Stimulated activated CD8-positive, alpha-beta memory T cell treated with anti-CD3 and anti-CD28 coated beads, Interleukin-2, amount 100 ng/mL, for 48 hours (primary cell): Measurements from ENCODE around the gene ENOX2.

Experiments used
- DNase-seq, 2 donors: peaks; one replicate each; pipeline ENCODE4 v3.0.0-alpha.2; 2020; ENCODE audit warnings: low read depth in 2 of 2

Gene ENOX2

DNA sequence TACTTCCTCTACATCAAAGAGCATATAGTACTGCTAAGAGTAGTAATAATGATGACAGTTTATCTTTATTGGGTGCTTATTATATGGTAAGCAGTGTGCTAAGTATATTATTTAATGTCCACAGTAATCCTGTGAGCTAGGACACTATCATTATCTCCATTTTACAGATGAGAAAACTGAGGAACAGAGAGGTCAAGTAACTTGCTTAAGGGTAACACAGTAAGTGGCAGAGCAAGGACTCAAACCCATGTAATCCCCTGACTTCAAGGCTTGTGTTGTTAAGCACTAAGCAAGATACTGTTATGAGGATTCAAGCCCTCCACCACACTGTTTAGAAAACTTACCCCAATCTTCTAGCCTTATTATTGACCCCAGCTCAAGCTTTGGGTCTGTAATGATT is 202.4 kb downstream of the ENOX2 start:
- DNase-seq: no peak

DNA sequence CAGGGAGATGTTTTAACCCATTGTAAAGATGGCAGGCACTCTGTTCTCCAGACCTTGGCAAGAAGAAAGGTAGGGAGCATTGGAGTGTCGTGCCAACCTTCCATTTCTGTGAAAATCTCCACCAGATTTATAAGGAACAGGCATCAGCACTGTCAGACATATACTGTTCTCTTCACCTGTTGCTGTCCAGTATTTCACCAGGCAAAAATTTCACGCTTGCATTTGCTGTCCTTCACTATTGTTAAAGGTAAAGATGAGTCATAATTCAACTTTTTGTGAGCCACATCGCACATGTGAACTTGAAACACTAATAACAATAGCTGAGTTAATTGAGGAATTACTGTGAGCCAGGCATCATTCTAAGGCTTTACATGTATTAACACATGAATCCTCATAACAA is 203.4 kb downstream of the ENOX2 start:
- no peak for DNase-seq

DNA sequence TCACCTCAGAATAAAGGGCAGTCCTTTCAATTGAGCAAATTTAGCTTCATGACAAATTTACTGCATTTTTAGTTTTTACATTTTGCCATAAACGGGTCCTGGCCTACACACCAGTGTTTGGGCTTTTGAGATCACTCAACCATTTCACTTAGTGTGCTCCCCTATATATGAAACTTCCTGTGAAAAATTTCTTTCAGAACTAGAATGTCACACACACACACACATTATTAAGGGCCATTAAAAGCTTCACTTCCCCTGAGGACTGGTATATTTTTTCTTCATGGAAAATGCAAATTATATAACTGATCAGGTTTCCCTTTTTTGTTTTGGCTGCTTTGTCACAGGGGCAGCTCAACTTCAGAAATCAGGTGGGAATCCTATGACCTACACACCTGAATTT is 206.5 kb downstream of the ENOX2 start:
- DNase-seq: no peak

DNA sequence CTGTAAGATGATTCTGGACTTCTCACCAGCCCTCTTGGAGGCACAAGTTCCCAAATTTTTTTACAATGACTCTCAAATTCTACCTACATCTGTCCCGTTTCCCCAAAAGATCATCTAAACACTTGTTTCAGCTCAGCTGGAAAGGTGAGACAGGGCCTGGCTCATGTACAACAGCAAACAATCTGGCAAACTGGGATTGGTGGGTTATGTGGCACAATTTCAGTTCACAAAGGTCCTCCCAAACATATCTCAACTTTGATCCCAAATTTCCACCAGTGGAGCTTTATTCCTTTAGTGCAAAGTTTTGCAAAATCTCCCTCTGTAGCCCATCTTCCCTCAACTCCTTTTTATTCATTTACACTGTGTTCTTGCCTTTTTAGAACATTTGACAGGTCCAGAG is 207.1 kb downstream of the ENOX2 start:
- DNase-seq: no peak

DNA sequence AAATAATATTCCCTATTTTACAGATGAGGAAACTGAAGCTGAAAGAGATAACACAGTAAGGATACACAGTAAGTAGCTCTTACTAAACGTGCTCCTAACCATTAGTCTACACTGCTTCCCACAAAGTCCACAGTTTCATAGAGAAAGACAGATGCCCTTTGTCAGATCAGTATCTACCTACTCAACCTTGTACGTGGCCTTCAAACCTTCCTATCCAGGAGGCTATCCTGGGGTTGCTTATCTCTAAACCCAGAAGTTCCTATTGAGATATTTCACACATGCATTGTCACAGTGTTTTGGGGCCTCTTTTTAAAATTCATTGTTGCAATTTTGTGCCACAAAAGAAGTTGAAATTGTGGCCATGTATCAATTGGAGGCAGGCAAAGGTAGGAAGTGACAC is 208.0 kb downstream of the ENOX2 start:
- no peak for DNase-seq

DNA sequence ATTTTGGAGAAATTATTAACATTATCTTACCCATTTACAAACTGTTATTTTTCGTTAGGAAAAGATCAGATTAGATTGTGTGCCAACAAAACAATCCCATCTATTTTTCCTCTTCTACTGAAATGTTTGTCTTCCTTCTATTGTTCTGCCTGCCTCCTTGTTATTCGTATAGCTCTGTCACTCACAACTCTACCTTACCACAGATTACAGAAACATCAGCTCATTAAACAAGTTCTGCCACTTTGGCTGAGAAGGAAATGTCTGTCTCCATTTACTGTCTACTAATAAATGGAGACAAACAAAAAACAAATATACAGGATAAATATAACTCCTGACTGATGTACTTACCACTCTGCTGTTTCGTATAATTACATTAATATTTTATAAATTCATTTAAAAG is 211.4 kb downstream of the ENOX2 start:
- no peak for DNase-seq

DNA sequence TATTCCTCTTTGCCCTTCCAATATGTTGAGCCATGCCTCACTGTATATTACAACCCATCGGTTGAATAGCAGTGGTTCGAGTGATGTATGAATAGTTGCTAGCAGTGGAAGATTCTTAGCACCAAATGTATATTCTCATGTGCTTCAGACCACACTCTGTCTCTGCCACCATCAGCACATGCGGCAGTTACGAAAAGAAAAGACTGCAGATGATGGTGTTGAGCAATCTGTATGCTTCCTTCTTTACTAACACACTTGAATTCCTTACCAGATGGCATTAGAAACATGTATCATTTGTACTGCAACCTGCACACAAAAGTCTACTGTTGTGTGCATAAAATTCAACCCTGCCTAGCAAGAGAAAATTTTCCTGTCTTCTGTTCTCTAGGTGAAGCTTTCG is 214.6 kb downstream of the ENOX2 start:
- no peak for DNase-seq

DNA sequence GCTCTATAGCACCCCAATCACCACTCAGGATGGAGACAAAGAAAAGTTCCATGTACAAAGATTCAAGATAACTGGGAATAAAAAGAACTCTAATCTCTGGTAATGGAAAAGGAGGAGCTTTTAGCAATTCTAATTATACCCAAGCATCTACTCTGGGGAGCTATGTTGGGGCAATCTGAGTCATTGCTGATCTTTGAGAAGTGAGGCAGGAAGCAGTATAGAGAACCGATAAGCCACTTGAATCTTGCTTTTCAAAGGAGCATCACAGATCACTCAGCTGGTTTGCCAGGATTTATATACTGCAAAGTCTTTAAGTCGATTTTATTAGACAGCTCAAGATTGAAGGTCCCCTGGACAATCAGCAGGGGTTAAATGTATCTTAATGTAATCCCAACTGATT is 220.0 kb downstream of the ENOX2 start:
- no peak for DNase-seq

DNA sequence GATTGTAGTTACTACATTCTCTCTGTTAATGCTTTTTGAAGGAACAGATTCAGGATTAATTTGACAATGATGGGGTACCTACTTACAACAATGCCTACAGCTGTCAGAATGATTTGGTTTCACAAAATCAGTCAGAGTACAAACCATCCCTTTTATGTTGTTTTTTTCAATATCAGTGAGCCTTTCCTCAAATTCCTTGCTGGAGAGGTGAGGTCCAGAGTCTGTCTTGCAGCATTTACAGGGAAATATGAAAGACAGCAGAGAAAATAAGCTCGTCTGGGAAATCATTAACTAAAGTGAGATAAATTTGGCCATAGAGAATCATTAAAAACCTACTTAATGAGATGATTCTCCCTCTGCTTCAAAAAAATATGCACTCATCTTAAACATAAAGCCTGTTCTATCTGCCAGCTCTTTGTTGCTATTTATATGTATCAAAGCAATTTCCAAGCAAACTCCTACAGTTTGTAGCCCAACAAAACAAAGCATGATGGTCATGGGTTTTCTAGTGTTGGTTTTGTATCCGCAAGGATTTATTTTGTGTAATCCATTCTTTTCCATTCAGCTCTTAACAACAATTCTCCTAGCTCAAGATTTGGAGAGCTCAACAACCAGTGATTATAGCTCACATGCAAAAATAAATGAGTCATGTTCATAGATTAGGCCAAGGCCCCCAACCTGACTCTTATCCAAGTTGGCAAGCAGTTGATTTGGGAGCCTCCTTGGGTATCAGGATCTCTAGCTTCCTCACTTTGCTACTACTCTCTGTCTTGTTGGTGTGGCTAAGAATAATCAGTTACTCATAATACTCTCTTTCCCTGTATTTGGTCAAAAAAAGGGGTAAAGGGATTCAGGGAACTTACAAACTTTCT is 222.6 kb downstream of the ENOX2 start:
- DNase-seq: no peak

DNA sequence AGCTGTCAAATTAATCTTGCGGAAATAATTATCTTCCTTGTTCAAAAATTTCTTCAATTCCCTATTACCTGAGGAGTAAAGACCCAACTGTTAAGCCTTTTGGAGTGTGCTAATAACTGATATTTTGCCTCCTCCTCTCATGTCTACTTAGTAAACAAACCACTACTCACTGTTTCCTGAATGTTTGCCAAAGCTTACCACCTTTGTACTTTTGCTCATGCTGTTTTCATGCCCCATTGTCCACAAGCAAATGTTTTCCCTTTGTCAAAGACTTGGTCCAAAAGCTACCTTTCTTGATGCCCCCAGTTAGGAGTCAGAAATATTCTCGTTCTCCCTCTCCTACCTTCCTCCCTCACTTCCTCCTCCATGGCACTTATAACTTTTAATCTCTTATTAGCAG is 226.1 kb downstream of the ENOX2 start:
- no peak for DNase-seq

DNA sequence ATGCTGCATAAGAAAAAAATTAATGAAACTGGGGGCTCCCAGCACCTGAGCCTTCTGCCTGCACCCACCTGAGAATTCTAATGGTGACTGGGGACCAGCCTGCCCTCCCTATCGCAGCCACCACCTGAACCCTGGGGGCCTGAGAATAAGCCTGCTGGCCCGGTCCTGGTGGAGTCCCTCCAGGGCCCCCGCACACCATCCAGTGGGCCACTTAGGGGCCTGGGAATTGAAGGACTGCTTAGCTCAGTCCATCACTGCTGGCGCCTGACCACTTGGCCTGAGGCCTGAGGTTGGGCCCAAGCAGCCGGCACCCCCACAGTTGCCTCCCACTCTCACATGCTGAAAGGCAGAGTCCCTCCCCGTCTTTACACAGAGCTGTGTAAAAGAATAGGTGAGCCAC is 230.8 kb downstream of the ENOX2 start:
- no peak for DNase-seq

DNA sequence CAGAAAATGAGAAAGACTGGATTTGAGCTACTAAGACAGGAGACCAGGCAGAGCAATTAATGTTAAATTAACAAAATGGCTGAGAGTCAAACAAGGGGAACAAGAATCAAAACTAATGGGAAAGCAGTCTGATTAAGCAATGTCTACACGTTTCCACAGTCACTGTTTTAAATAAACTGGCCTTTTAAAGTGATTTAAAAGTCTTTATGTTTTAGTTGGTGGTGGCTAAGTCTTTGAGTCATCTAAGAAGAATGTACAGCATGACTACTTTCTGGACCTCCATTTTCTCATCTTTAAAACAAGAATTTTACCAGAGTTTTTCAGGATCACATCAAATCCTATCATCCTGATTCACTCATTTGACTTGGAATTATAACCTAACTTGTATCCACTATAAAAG is 233.8 kb downstream of the ENOX2 start:
- no peak for DNase-seq

DNA sequence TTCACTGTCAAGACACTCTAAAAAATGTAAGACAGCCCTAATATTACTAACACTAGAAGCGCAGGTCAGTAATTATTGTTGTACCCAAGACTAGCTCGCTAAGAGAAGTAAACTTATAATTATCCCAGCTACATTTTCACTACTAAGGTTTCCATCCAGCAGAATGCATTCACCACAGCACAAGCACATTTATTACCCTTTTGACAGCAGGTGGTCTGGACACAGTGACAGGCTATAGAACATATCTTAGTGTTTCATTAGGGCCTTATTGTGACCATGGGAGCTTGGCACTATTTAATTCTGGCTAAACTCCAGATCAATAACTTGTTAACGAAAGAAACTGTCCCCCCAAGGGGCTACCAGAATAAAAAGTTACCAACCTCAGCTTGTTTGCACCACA is 237.7 kb downstream of the ENOX2 start:
- no peak for DNase-seq

DNA sequence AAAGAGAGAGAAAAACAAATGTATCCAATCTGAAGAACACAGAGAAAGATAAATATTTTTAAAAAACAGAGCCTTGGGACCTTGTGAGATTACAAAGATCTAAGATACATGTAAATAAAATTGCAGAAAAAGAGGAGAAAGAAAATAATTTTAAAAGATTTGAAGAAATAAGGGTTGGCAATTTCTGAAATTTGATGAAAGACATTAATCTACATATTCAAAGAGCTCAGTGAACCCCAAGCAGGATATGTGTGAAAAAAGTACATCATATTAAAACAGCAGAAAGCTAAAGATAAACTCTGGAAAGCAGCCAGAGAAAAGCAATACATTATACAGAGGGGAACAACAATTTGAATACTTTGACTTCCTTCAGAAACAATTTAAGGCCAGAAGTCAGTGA is 244.7 kb downstream of the ENOX2 start:
- DNase-seq: no peak

DNA sequence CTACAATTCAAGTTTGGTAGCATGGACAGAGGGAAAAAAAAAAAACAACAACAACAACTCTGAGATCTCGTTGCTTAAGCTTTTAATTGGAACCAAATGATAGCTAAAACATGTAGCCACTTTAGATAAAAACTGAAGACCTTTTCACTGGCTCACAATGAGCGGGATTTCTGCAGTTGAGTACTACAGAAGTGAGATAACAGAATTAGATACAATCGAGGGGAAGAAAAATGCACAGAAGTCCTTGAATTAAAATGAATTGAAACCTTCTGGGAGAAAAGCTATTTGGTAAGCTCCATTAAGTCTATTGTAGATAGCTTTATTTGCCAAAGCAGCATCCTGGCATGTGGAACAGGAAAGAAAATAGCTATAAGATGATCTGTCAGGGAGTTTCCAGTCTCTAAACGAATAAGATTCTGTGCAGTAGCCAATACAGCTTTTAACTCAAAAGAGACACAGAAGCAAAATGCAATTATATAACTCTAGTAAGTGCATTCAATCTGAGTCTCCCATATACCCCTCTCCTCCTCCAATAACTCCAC is 248.5 kb downstream of the ENOX2 start:
- DNase-seq: no peak

DNA sequence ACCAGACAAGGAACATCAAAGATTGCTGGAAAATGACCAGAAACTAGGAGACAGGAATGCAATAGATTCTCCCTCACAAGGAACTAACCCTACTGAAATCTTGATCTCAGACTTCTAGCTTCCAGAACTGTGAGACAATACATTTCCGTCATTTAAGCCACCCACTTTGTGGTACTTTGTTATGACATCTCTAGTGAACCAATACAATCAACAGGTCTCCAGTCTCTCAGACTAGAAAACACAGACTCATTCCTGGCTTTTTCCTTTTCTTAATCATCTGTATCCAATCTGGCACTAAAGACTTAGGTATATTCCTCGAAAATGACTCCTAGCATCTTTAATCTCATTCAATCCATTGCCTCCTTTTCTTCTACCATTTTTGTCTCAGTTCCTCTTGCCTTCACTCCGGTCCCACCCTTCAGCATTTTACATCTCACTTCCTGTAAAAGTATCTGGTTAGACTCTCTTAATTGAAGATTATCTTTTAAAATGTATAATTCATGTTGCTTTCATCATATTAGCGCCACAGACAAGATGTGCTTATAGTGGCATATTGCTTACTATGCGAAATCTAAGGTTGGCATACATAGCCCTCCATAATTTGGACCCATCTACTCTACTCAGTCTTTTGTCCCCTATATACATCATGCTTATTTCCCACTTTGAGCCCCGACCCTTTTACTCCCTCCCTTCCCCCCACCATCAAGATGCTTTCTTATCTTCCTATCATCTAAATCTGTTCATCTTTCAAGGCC is 250.0 kb downstream of the ENOX2 start:
- no peak for DNase-seq

DNA sequence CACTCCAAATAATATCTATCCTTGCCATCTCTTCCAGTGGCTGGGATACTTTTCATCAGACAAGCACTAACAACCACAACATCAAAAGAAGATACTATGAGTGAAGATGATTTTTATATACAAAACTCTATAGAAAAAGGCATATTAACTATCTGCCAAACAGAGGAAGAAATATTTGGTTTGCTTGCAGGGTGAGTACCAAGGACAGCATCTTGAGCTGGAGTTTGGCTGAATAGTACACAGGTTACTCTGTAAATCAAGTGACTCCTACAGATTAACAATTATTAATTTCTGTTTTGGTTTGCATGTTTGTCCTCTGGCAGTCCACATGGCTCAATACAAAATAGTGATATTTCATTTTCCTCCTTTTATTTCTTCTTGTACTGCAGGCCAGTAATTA is 253.3 kb downstream of the ENOX2 start:
- no peak for DNase-seq

DNA sequence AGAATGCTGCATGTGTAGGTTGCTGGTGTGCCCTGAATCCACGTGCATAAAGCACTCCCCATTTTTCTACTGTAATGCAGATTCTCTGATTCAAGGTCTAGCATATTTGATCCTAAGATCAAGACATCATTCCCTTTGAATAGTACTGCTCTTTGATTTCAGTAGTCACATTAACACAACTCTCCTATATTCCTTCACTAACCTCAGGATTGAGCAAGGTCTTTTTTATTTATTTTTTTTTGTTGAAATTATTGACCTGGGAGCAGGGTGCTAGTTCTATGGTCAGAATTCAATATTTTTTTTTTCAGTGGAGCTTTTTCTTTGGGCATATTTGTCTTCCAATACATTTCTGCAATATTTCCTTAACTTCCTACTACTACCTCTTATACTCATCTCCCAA is 255.5 kb downstream of the ENOX2 start:
- no peak for DNase-seq

DNA sequence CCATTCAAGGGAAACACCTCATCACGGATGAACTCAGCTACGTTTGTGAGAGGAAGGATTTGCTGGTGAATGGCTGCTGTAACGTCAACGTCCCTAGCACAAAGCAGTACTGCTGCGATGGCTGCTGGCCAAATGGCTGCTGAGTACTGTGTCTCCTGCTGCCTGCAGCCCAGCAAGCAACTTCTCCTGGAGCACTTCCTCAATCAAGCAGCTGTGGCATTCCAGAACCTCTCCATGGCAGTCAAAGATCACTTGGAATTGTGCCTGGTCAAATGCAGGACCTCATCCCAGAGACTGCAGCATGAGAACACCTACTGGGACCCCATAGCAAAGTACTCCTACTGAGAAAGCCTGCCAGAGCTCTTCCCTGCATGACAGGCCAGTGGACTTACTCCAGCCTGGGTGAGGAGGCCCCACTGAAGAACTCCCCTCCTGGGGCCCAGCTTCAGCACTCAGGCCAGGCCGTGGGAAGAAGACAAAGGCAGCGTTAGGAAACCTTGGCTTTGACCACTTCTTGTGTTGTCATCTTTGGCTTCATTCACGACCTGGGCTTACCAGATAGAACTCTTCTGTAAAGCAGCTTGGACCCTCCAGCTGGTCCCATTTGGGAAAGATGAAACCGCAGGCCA is 256.9 kb downstream of the ENOX2 start:
- no peak for DNase-seq

DNA sequence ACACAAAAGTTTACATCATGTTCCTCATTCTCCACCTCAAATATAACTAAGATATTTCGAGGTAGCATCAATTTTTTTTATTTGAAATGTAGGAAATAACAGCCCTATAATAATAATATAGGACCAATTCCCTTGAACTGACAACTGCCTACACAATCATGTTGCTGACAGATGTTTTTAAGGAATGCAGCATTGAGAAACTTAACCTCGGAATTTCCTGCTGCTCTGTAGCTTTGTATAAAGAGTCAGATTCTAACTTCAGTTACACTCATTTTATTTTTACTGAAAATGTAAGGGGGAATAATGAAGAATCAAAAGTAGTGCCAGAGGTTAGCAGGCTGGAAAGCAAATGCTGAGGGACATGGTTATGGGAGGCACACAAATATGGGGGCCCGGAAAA is 265.4 kb downstream of the ENOX2 start:
- DNase-seq: no peak

DNA sequence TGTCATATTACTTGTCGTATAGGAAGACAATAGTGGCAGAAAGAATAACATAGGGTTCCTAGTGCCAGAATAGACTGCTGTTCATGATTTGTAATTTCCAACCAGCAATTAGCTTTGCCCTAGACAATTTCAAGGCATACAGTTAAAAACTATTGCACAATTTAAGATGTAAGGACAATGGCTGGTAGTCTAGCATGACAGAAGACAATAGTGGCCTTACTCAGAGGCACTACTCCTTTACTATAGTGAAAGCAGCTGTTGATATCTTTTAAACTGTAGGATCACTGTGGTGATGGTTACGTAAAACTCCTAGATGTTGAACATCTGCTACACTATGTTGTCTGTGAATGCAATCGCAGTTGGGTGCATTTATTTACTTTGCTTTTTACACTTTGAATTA is 266.7 kb downstream of the ENOX2 start:
- DNase-seq: no peak

DNA sequence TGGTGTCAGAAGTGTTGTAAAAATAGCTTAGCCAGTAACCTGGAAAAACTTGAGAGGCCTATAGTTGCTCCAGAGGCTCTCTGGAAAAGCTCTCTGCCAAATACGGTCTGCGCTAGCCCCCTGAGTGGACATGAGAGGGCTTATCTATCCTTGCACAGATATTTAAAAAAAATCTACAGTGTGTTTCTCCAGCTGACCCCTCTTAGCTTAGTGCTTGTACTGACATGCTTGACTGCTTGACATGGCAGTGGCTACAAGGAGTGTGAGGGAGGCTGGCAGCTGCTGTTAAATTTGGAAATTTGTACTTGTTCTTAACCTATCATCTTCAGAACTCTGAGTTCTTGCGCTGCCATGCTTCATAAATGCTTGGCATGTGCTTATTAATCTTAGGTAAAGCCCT is 272.0 kb downstream of the ENOX2 start:
- DNase-seq: no peak

DNA sequence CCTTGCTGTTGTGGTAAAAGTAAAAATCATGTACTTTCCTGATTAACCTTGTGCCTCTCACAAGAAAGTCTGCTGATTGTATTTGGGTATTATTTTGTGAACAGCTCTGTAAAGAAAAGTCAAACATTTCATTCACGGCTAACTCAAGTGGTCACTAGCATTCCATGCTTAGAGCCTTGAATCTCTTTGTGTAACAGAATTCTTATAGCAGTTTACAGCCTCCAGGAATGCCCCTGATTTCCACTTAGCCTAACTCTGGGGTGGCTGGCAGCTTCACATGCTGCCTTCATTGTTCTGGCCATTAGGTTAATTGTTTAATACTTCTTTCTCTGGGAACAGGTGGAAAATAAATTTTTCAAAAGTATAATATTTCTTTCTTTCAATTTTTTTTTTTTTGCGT is 274.5 kb downstream of the ENOX2 start:
- no peak for DNase-seq
